Measurements from ENCODE around the gene P2RX3. TPM values are rescaled to one million over a fixed set of nuclear protein-coding genes. Genes with fewer than 3 reads are reported as not detected.

The P2RX3 gene
- total RNA-seq, 1 experiment from 2014 or later, result 0.15 TPM

GRCh38 chr11:57359396-57359795 lies 21.2 kb downstream of the P2RX3 start:
- DNase-seq, result no peak
- no peak overlapping the region for H3T11ph ChIP-seq (ENCODE audit: low read length)
- no peak overlapping the region for H2BK120ac ChIP-seq (ENCODE audit: low read depth, low read length, poor library complexity, severe bottlenecking)
- TF ChIP-seq, protein P1, sequence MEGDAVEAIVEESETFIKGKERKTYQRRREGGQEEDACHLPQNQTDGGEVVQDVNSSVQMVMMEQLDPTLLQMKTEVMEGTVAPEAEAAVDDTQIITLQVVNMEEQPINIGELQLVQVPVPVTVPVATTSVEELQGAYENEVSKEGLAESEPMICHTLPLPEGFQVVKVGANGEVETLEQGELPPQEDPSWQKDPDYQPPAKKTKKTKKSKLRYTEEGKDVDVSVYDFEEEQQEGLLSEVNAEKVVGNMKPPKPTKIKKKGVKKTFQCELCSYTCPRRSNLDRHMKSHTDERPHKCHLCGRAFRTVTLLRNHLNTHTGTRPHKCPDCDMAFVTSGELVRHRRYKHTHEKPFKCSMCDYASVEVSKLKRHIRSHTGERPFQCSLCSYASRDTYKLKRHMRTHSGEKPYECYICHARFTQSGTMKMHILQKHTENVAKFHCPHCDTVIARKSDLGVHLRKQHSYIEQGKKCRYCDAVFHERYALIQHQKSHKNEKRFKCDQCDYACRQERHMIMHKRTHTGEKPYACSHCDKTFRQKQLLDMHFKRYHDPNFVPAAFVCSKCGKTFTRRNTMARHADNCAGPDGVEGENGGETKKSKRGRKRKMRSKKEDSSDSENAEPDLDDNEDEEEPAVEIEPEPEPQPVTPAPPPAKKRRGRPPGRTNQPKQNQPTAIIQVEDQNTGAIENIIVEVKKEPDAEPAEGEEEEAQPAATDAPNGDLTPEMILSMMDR (conservative IDR thresholded peaks at IDR 0.05), result no peak
- H2BK15ac ChIP-seq (ENCODE audit: low read depth, low read length), result no peak overlapping the region
- no peak overlapping the region for H2BK5ac ChIP-seq (ENCODE audit: insufficient read length, low read length)
- no peaks in the 10 kb centered on the region for H3K79me2 ChIP-seq (ENCODE audit: insufficient read depth, low read length)
- no peak overlapping the region for H4K91ac ChIP-seq (ENCODE audit: insufficient read length, low read depth, low read length)
- no peaks in the 10 kb centered on the region for H3K27me3 ChIP-seq (ENCODE audit: insufficient read depth, low read length)
- H3K36me3 Mint-ChIP-seq (ENCODE audit: insufficient read depth in 1 of 3, low read depth in 3 of 3), result no peaks in the 10 kb centered on the region
- no peak overlapping the region for H3K4ac ChIP-seq (ENCODE audit: low read depth, low read length)
- H3K23ac ChIP-seq (ENCODE audit: insufficient read length, low read depth, low read length), result no peak overlapping the region
- no peak overlapping the region for H2BK20ac ChIP-seq (ENCODE audit: low read depth, low read length, poor library complexity, severe bottlenecking)
- no peaks in the 10 kb centered on the region for H3K9me3 ChIP-seq (ENCODE audit: control insufficient read depth, low read depth, low read length)
- no peaks in the 10 kb centered on the region for H3K79me1 ChIP-seq (ENCODE audit: insufficient read depth, low read depth, low read length, poor library complexity, severe bottlenecking)
- no peaks in the 10 kb centered on the region for H3K23me2 ChIP-seq (ENCODE audit: insufficient read length, low read depth, low read length, poor library complexity, severe bottlenecking)
- no peak overlapping the region for H2AFZ ChIP-seq (ENCODE audit: low read length)
- H3K4me1 ChIP-seq (ENCODE audit: insufficient read depth, low read length), result no peaks in the 10 kb centered on the region
- H2AK5ac ChIP-seq (ENCODE audit: insufficient read length, low read length), result no peak overlapping the region
- H3K4me3 Mint-ChIP-seq, result no peak overlapping the region
- no peak overlapping the region for H3K4me2 ChIP-seq (ENCODE audit: insufficient read depth, insufficient read length, low read length)
- no peak overlapping the region for H3K18ac ChIP-seq (ENCODE audit: insufficient read length, low read depth, low read length)
- no peak overlapping the region for H2BK12ac ChIP-seq (ENCODE audit: insufficient read length, low read depth, low read length)
- no peaks in the 10 kb centered on the region for H4K20me1 ChIP-seq (ENCODE audit: control insufficient read depth, insufficient read depth, insufficient read length)
- no CpG with 5 or more reads among the region's 5 CpGs for WGBS (ENCODE audit: extremely low coverage, insufficient read length, low lambda C conversion rate)
- H3K27me3 Mint-ChIP-seq (ENCODE audit: low read depth), result peaks cover 32% of the 10 kb centered on the region
- H3K9ac ChIP-seq (ENCODE audit: extremely low read depth, insufficient read length, low read length), result no peak overlapping the region
- H3K27ac ChIP-seq (ENCODE audit: insufficient read length, low read depth, low read length), result no peak overlapping the region
- H3K14ac ChIP-seq (ENCODE audit: insufficient read depth, low read length), result no peak overlapping the region
- H3K9me3 Mint-ChIP-seq, result 0 out of 5 replicates have a peak, but pooled peaks cover 0 to 2% of the 10 kb centered on the region in 2 experiments
- H4K5ac ChIP-seq (ENCODE audit: insufficient read length, low read depth, low read length), result no peak overlapping the region
- H3K56ac ChIP-seq (ENCODE audit: insufficient read length, low read depth, low read length), result no peak overlapping the region
- peaks cover 15 to 17% of the 10 kb centered on the region in 2 experiments for H3K4me1 Mint-ChIP-seq
- no peak overlapping the region for H3K27ac Mint-ChIP-seq
- H4K8ac ChIP-seq (replicated peaks; ENCODE audit: insufficient read length, low read depth, low read length), result no peak overlapping the region

All from H9 (cell line).